MM.1S (cell line): ENCODE measurements around the gene HPGDS.

ENCODE experiments used
- CTCF ChIP-seq: fragments of 300-600 bp; sonication (generic); IDR thresholded peaks from 2 replicates; pipeline ENCODE4 v1.5.1; 2016; ENCODE audit warnings: antibody characterized with exemption, low read length, mixed read lengths
- EZH2 ChIP-seq: fragments of 300-600 bp; sonication (generic); optimal IDR thresholded peaks from 2 replicates; pipeline ENCODE3; 2017; ENCODE audit warnings: low read depth, mild to moderate bottlenecking, antibody characterized with exemption, low read length, mixed read lengths
- EZH2phosphoT487 ChIP-seq: fragments of 300-600 bp; sonication (generic); IDR thresholded peaks from 2 replicates; pipeline ENCODE4 v1.6.1; 2018; ENCODE audit warnings: antibody characterized with exemption, low read length

- TF ChIP-seq EZH2phosphoT487 (no peak), CTCF (no peak), EZH2 (no peak)
Observed at GRCh38 chr4:94267037-94267436, 75.6 kb downstream of the HPGDS start.
